Brain microvascular endothelial cell (primary cell): ENCODE data around the gene PGGT1B.

Source experiments
- DNase-seq: peaks from one replicate; pipeline ENCODE4 v3.0.0-alpha.2; 2020
- H3K27ac ChIP-seq: fragments of 250-450 bp; sonication (Bioruptor Pico); 2 replicates; pipeline ENCODE4 v1.5.1; 2020; ENCODE audit warnings: mild to moderate bottlenecking, moderate library complexity
- H3K27me3 ChIP-seq: fragments of 250-450 bp; sonication (Bioruptor Pico); replicated peaks from 2 replicates; pipeline ENCODE4 v1.5.1; 2020; ENCODE audit warnings: mild to moderate bottlenecking
- H3K36me3 ChIP-seq: fragments of 250-450 bp; sonication (Bioruptor Pico); replicated peaks from 2 replicates; pipeline ENCODE4 v1.5.1; 2020; ENCODE audit warnings: mild to moderate bottlenecking
- H3K4me3 ChIP-seq: 2 replicates; pipeline ENCODE4 v1.5.1; 2011; ENCODE audit warnings: low read depth, mild to moderate bottlenecking, control low read depth, low read length, moderate library complexity
- CTCF ChIP-seq: IDR thresholded peaks from 2 replicates; pipeline ENCODE4 v1.5.1; 2011; ENCODE audit warnings: low read depth, mild to moderate bottlenecking, moderate library complexity, low read length, control low read depth, inconsistent platforms; ENCODE audit errors: missing control alignments
- in situ Hi-C: cut with HindIII; loops from 2 replicates; pipeline ENCODE4 v1.10.0; 2017; ENCODE audit warnings: low sequenced_read_pairs, low pct_ligation_motif_present

The PGGT1B gene

GRCh38 chr5:115298811-115299210 lies 36.1 kb upstream of the PGGT1B start:
- no peak for DNase-seq
- Histone ChIP-seq H3K4me3 (no peak overlapping the region), H3K27ac (no peak overlapping the region), H3K36me3 (no peaks in the 10 kb centered on the region), H3K27me3 (no peaks in the 10 kb centered on the region)
- TF ChIP-seq CTCF, result no peak
- in situ Hi-C loops, result no loop called here

- no peak for DNase-seq
- Histone ChIP-seq H3K27ac (no peak overlapping the region), H3K36me3 (no peaks in the 10 kb centered on the region), H3K4me3 (peak overlapping the region; percentile 36), H3K27me3 (no peaks in the 10 kb centered on the region)
- in situ Hi-C loops, result no loop called here
- TF ChIP-seq CTCF, result no peak
Observed at GRCh38 chr5:115297031-115297430, 34.4 kb upstream of the PGGT1B start.

- in situ Hi-C loops, result no loop called here
- Histone ChIP-seq H3K27me3 (no peaks in the 10 kb centered on the region), H3K4me3 (peak within 1 kb of the TSS; percentile 67), H3K27ac (peak within 1 kb of the TSS; percentile 62), H3K36me3 (no peaks in the 10 kb centered on the region)
- peak; percentile 56 for DNase-seq
- TF ChIP-seq CTCF, result no peak
Observed at GRCh38 chr5:115296124-115297022, 33.7 kb upstream of the PGGT1B start, which contains the start of gene CCDC112. Gene CCDC112, minus strand, starts transcription at chr5:115296654. Its CDS starts 111 bp downstream, at chr5:115296543.

- peak overlapping the region; percentile 62 for H3K27ac ChIP-seq
- in situ Hi-C loops, result no loop called here
- DNase-seq, result no peak
Observed at GRCh38 chr5:115295777-115296123, 33.1 kb upstream of the PGGT1B start.

GRCh38 chr5:115291397-115291796 lies 28.7 kb upstream of the PGGT1B start:
- in situ Hi-C loops, result no loop called here
- DNase-seq, result no peak
- no peak for TF ChIP-seq CTCF
- Histone ChIP-seq H3K27ac (no peak overlapping the region), H3K27me3 (no peaks in the 10 kb centered on the region), H3K4me3 (no peak overlapping the region), H3K36me3 (no peaks in the 10 kb centered on the region)

More at GRCh38 chr5:115295777-115296123, 33.1 kb upstream of the PGGT1B start:
- H3K4me3 ChIP-seq, result peak overlapping the region; percentile 67
- H3K36me3 ChIP-seq, result no peaks in the 10 kb centered on the region
- TF ChIP-seq CTCF, result no peak
- H3K27me3 ChIP-seq, result no peaks in the 10 kb centered on the region
